Measurements from ENCODE around the gene C20orf204. TPM values are rescaled to one million over a fixed set of nuclear protein-coding genes. Genes with fewer than 3 reads are reported as not detected.

Gene C20orf204
- total and polyA plus RNA-seq, 7 donors = 0.25 to 0.71 (median 0.52) TPM; not detected in 1

GRCh38 chr20:64038565-64039292 lies 2.7 kb downstream of the C20orf204 start:
- H3K36me3 ChIP-seq (ENCODE audit: insufficient read depth in 1 of 2, low read depth in 1 of 2) = peaks cover 0 to 16% of the 10 kb centered on the region in 2 donors
- peaks cover 0 to 71% (median 21%) of the 10 kb centered on the region in 3 donors for H3K27me3 ChIP-seq (ENCODE audit: insufficient read depth in 3 of 3, low read length in 2 of 3)
- DNase-seq (peak; percentile 73 to 85), ATAC-seq (peak; percentile 81 to 88 (median 84))
- H3K9me3 ChIP-seq = no peaks in the 10 kb centered on the region
- peak overlapping the region; percentile 67 for H3K4me3 ChIP-seq
- H3K4me1 ChIP-seq = peaks cover 10% of the 10 kb centered on the region
- intact Hi-C loops (cut with DNase I) = loop anchor here (1.0 to 5.0 kb wide), 2 partner anchors 82 to 84 kb away; no protein-coding TSS in a partner anchor
- 0 to 1% (median 1%) methylated on average over 53 to 91 of the region's 91 CpGs for WGBS, 3 donors
- H3K27ac ChIP-seq = peak overlapping the region; percentile 67
- TF ChIP-seq CTCF (IDR thresholded peaks at IDR 0.05) = peak; percentile 60

- DNase-seq = no peak
- peak overlapping the region; percentile 58 for H3K27ac ChIP-seq
- TF ChIP-seq CTCF (IDR thresholded peaks at IDR 0.05) = no peak
These were observed 3.5 kb downstream of the C20orf204 start for GRCh38 chr20:64039293-64040160.

GRCh38 chr20:64040231-64041039 lies 4.5 kb downstream of the C20orf204 start:
- intact Hi-C loops (cut with DNase I) = no loop called here
- ATAC-seq (no peak), DNase-seq (no peak)
- H3K4me3 ChIP-seq = no peak overlapping the region
- H3K36me3 ChIP-seq (ENCODE audit: insufficient read depth in 1 of 2, low read depth in 1 of 2) = peaks cover 0 to 1% of the 10 kb centered on the region in 2 donors
- WGBS, 3 donors = 53 to 66% (median 56%) methylated on average over 12 of the region's 12 CpGs
- peaks cover 10% of the 10 kb centered on the region for H3K4me1 ChIP-seq
- peaks cover 0 to 82% (median 21%) of the 10 kb centered on the region in 3 donors for H3K27me3 ChIP-seq (ENCODE audit: insufficient read depth in 3 of 3, low read length in 2 of 3)
- TF ChIP-seq CTCF (IDR thresholded peaks at IDR 0.05) = no peak
- H3K27ac ChIP-seq = no peak overlapping the region
- no peaks in the 10 kb centered on the region for H3K9me3 ChIP-seq

More at GRCh38 chr20:64039293-64040160, 3.5 kb downstream of the C20orf204 start:
- H3K9me3 ChIP-seq = no peaks in the 10 kb centered on the region
- WGBS, 3 donors = 8 to 13% (median 9%) methylated on average over 14 to 17 of the region's 17 CpGs
- peaks cover 0 to 8% of the 10 kb centered on the region in 2 donors for H3K36me3 ChIP-seq (ENCODE audit: insufficient read depth in 1 of 2, low read depth in 1 of 2)
- peaks cover 10% of the 10 kb centered on the region for H3K4me1 ChIP-seq
- H3K4me3 ChIP-seq = peak overlapping the region; percentile 67
- peaks cover 0 to 74% (median 21%) of the 10 kb centered on the region in 3 donors for H3K27me3 ChIP-seq (ENCODE audit: insufficient read depth in 3 of 3, low read length in 2 of 3)
- intact Hi-C loops (cut with DNase I) = loop anchor here (1.0 to 5.0 kb wide), 2 partner anchors 81 to 83 kb away; no protein-coding TSS in a partner anchor
- peak; percentile 22 to 45 (median 36) for ATAC-seq

GRCh38 chr20:64041040-64041780 lies 5.2 kb downstream of the C20orf204 start:
- 23 to 30% (median 25%) methylated on average over 15 of the region's 15 CpGs for WGBS, 3 donors
- H3K27ac ChIP-seq = no peak overlapping the region
- peaks cover 10% of the 10 kb centered on the region for H3K4me1 ChIP-seq
- intact Hi-C loops (cut with DNase I) = no loop called here
- H3K4me3 ChIP-seq = peak overlapping the region; percentile 58
- no peak for DNase-seq
- no peak for TF ChIP-seq CTCF (IDR thresholded peaks at IDR 0.05)
- no peaks in the 10 kb centered on the region for H3K36me3 ChIP-seq (ENCODE audit: insufficient read depth in 1 of 2, low read depth in 1 of 2)
- ATAC-seq = no peak
- peaks cover 0 to 89% (median 25%) of the 10 kb centered on the region in 3 donors for H3K27me3 ChIP-seq (ENCODE audit: insufficient read depth in 3 of 3, low read length in 2 of 3)
- no peaks in the 10 kb centered on the region for H3K9me3 ChIP-seq
